ENCODE data around the gene C1orf116. TPM values are rescaled to one million over a fixed set of nuclear protein-coding genes. Genes with fewer than 3 reads are reported as not detected.

Gene C1orf116
- 10 to 100 TPM in 3 of 4 donors, 1 to 10 TPM in 1; 7.1 to 24.6 (median 13.3) TPM for total RNA-seq

- Histone ChIP-seq H3K4me3 (replicated peaks in 1 of 3) (no peak within 1 kb of the TSS), H3K27ac (peak within 1 kb of the TSS; percentile 67 to 86 (median 80)), H3K4me1 (peaks cover 19 to 20% of the 10 kb centered on the region in 2 donors), H3K36me3 (no peaks in the 10 kb centered on the region), H3K27me3 (no peaks in the 10 kb centered on the region), H3K9me3 (no peaks in the 10 kb centered on the region)
- 0 to 5% methylated on average over 1 of the region's 1 CpG for WGBS, 2 donors
- peak; percentile 70 to 82 for DNase-seq
- peak; percentile 52 to 84 for TF ChIP-seq POLR2A (IDR thresholded peaks at IDR 0.05)
- no peak for TF ChIP-seq CTCF (IDR thresholded peaks at IDR 0.05)
- intact Hi-C loops (cut with DNase I), result no loop called here
These were observed at the start of gene C1orf116 for GRCh38 chr1:207032528-207033017. TSS of gene C1orf116 (minus strand) at chr1:207032756. CDS start at chr1:207027598, 5,158 bp downstream.

DNA sequence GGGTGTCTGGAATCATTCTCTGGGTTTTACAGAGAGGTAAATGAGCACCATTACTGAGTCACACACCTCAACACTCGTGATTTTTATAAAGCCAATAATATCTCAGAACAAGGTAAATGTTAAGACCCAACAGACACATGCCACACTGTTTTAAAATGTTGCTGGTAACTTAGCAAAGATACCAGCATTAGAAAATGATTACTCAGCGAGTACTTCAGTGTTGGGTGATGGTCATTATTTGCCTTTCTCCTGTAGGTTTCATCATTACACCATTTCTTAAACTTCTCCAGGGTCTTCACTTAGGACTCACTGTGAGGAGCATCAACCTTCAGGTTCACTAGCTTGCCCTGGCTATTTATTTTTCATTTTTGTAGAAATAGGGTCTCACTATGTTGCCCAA is 49.2 kb upstream of the C1orf116 start:
- no peak for DNase-seq
- Histone ChIP-seq H3K9me3 (no peaks in the 10 kb centered on the region), H3K27me3 (no peaks in the 10 kb centered on the region), H3K4me1 (peaks cover 0 to 4% of the 10 kb centered on the region in 2 donors), H3K4me3 (replicated peaks in 1 of 3) (no peak overlapping the region), H3K36me3 (peaks cover 0 to 6% of the 10 kb centered on the region in 2 donors), H3K27ac (no peak overlapping the region)
- intact Hi-C loops (cut with DNase I), result loop anchor here (5.0 kb wide), 1 partner anchor 325 kb away; no protein-coding TSS in a partner anchor
- TF ChIP-seq CTCF (IDR thresholded peaks at IDR 0.05), result no peak
- TF ChIP-seq POLR2A (IDR thresholded peaks at IDR 0.05), result no peak
- WGBS, 2 donors, result 93 to 96% methylated on average over 2 of the region's 2 CpGs

DNA sequence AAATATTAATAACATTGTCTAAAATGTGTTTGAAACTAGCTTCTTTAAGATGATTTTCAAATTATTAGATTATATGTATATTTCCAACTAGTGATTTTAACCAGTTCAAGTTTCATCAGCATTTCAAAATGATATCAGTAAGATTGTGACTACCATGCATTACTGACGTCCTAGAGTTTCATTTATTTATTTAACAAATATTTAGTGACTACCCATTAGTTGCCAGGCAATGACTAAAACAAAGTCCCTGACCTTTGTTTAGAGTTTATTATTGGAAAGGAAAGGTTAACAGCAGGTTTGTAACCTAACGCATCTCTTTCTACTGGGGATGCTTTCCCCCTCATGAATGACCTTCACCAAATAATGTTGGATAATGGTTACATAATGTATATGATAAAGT is 48.5 kb upstream of the C1orf116 start:
- no peak for DNase-seq
- no peak overlapping the region for H3K4me3 ChIP-seq (replicated peaks in 1 of 3)
- H3K9me3 ChIP-seq, result no peaks in the 10 kb centered on the region
- TF ChIP-seq POLR2A (IDR thresholded peaks at IDR 0.05) (no peak), CTCF (IDR thresholded peaks at IDR 0.05) (no peak)
- peaks cover 0 to 4% of the 10 kb centered on the region in 2 donors for H3K4me1 ChIP-seq
- intact Hi-C loops (cut with DNase I), result loop anchor here (5.0 kb wide), 1 partner anchor 326 kb away; no protein-coding TSS in a partner anchor
- peaks cover 0 to 6% of the 10 kb centered on the region in 2 donors for H3K36me3 ChIP-seq
- no peak overlapping the region for H3K27ac ChIP-seq
- no peaks in the 10 kb centered on the region for H3K27me3 ChIP-seq
- WGBS, 2 donors, result 68 to 77% methylated on average over 2 of the region's 2 CpGs

DNA sequence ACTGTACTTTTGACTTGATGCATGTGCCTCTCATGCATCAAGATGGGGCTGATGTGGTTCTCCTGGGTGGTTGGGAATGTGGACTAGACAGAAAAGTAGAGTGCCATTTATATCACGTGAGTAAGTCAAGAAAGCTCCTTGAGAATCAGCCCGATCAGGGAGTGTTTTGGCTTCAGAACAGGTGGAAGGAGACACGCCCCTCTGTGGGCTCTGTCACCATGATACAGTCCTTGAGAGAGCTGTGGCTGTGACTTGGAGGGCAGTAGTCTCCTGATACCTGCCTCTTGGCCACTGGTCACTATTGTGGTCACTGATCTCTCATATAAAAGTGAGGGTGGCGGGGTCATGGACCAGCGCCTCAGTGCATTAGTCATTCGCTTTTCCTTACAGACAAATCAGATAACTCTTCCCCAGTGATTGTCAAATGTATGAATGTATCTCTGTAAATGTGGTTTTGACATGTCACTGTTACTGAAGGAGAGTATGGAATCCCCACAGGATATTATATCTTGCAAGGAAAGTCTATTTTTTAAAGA is 47.2 kb upstream of the C1orf116 start:
- Histone ChIP-seq H3K27me3 (no peaks in the 10 kb centered on the region), H3K4me1 (peaks cover under 1 to 5% of the 10 kb centered on the region in 2 donors), H3K4me3 (replicated peaks in 1 of 3) (no peak overlapping the region), H3K36me3 (peaks cover 0 to 15% of the 10 kb centered on the region in 2 donors), H3K9me3 (no peaks in the 10 kb centered on the region), H3K27ac (no peak overlapping the region)
- 76 to 78% methylated on average over 6 of the region's 6 CpGs for WGBS, 2 donors
- DNase-seq, result peak; percentile 32 to 39
- intact Hi-C loops (cut with DNase I), result loop anchor here (5.0 to 10.0 kb wide), 2 partner anchors 75 to 328 kb away; no protein-coding TSS in a partner anchor
- TF ChIP-seq CTCF (IDR thresholded peaks at IDR 0.05), result no peak
- no peak for TF ChIP-seq POLR2A (IDR thresholded peaks at IDR 0.05)

DNA sequence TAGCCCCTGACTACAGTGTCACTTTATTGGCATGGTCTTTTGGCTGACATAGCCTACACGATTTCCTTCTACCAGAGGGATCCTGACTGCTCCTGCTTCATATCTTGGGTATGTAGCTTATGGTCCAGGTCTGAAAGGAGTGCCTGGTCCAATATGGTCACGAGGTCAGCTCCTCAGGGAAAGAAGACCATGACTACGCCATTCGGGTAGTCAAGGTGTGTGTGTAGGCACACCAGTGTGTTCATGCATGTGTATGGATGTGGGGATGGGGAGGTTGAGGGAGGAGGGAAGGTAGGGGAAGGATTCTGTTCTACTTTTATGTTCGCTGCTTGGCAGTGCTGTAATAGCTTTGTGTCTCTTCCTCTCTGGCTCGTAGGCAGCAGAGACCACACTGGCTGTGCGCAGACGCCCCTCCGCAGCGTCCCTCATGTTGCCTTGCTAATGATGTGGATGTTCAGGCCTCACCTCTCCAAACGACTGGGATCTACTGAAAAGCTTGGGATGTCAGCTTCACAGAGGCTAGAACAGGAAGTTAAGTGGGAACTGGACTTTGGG is 46.1 kb upstream of the C1orf116 start:
- H3K9me3 ChIP-seq, result no peaks in the 10 kb centered on the region
- H3K27ac ChIP-seq, result no peak overlapping the region
- H3K36me3 ChIP-seq, result peaks cover 0 to 15% of the 10 kb centered on the region in 2 donors
- H3K4me1 ChIP-seq, result peaks cover 7 to 11% of the 10 kb centered on the region in 2 donors
- intact Hi-C loops (cut with DNase I), result loop anchor here (10.0 kb wide), 1 partner anchor 74 kb away; no protein-coding TSS in a partner anchor
- no peak overlapping the region for H3K4me3 ChIP-seq (replicated peaks in 1 of 3)
- 86 to 89% methylated on average over 9 to 11 of the region's 11 CpGs for WGBS, 2 donors
- H3K27me3 ChIP-seq, result no peaks in the 10 kb centered on the region
- no peak for DNase-seq
- no peak for TF ChIP-seq CTCF (IDR thresholded peaks at IDR 0.05)
